ENCODE data around the gene IPO7. TPM values are rescaled to one million over a fixed set of nuclear protein-coding genes. Genes with fewer than 3 reads are reported as not detected.
"Not testable (repeated sequence)": the region's sequence is repeated elsewhere in the genome, so short reads cannot be mapped to it uniquely, and the experiment has no call there.

Gene IPO7
- total RNA-seq = 129 and 159 TPM in 2 replicates

GRCh38 chr11:9384535-9385326 lies at the start of gene IPO7:
Gene IPO7 (plus strand): TSS chr11:9384652. CDS start chr11:9384764, 112 bp downstream.
- peak; percentile 82 for DNase-seq (ENCODE audit: low read depth)

DNA sequence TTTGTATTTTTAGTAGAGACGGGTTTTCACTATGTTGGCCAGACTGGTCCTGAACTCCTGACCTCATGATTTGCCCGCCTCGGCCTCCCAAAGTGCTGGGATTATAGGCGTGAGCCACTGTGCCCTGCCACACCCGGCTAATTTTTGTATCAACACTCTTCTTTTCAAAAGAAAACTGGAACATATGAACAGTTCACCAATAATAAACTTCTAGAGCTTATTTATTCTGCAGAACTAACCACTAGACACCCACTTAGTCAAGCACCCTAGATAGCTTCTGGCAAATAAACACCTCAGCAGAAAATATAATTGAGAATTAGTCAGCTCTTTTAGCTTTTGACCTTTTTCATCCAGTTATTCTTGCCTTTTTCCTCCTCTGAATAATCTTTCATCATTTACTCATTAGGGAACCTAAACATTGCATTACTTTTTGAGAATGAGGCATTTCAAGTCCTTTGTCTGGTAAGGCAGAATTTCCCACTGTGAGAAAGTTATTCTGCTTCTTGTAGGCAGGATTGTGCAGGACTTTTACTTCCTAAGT lies 42.7 kb upstream of the IPO7 start:
- DNase-seq (ENCODE audit: low read depth) = peak; percentile 45

GRCh38 chr11:9344061-9344680 lies 40.3 kb upstream of the IPO7 start:
- DNase-seq (ENCODE audit: low read depth) = no peak

- DNase-seq (ENCODE audit: low read depth) = no peak
Observed at GRCh38 chr11:9347100-9347499, 37.4 kb upstream of the IPO7 start.

DNA sequence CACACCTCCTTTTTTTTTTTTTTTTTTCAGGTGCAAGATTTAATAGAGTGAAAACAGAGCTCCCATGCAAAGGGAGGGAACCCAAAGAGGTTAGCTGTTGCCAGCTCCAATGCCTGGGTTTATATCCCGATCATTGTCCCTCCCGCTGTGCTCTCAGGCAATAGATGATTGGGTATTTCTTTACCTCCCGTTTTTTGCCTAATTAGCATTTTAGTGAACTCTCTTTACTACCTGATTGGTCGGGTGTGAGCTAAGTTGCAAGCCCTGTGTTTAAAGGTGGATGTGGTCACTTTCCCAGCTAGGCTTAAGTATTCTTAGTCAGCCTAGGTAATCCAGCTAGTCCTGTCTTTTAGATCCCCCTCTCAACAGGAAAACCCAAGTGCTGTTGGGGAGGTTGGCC lies 36.7 kb upstream of the IPO7 start:
- DNase-seq (ENCODE audit: low read depth) = not testable (repeated sequence)

DNA sequence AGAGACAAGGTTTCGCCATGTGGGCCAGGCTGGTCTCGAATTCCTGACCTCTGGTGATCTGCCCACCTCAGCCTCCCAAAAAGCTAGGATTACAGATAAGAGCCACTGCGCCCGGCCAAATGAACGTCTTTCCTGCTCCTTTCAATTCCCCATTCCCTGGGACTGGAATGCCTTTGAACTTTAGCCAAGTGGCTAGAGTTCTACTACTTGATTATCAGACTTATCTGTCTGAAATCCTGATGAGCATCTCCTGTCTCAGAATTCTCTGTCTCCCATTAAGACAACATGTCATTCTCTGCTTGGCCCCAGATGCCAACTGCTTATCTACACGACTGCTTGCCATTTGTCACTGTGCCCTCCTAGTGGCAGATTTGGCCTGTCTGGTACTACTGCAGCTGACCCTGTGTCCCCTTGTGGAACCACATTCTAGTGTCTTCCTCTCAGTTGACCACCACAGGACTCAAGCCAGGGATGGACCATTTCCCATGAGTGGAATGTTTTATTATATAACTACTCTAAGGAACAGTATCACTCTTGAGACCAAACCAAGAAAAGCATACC lies 33.1 kb upstream of the IPO7 start:
- DNase-seq (ENCODE audit: low read depth) = no peak

- no peak for DNase-seq (ENCODE audit: low read depth)
Observed at GRCh38 chr11:9357041-9357440, 27.4 kb upstream of the IPO7 start.

GRCh38 chr11:9360862-9361622 lies 23.4 kb upstream of the IPO7 start:
- DNase-seq (ENCODE audit: low read depth) = not testable (repeated sequence)

- no peak for DNase-seq (ENCODE audit: low read depth)
Observed at GRCh38 chr11:9362393-9362863, 22.0 kb upstream of the IPO7 start.

GRCh38 chr11:9363954-9364912 lies 20.2 kb upstream of the IPO7 start:
- DNase-seq (ENCODE audit: low read depth) = peak; percentile 92

- DNase-seq (ENCODE audit: low read depth) = no peak
Observed at GRCh38 chr11:9367551-9367950, 16.9 kb upstream of the IPO7 start.

GRCh38 chr11:9377036-9377435 lies 7.4 kb upstream of the IPO7 start:
- DNase-seq (ENCODE audit: low read depth) = no peak

DNA sequence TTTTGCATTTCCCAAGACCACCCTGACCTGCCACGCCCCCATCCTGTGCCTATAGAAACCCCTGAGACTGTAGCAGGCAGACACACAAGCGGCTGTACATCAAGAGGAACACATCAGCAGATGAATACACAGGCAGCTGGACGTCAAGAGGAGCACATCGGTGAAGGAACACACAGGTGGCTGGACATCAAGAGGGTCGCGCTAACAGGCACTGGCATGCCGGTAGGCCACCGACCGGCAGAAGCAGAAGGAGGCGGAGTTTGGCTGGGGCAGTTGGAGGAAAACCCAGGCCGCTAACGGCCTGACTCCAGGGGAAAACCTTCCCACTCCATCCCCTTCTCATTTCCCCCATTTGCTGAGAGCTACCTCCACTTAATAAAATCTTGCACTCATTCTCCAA lies 5.4 kb upstream of the IPO7 start:
- DNase-seq (ENCODE audit: low read depth) = no peak

DNA sequence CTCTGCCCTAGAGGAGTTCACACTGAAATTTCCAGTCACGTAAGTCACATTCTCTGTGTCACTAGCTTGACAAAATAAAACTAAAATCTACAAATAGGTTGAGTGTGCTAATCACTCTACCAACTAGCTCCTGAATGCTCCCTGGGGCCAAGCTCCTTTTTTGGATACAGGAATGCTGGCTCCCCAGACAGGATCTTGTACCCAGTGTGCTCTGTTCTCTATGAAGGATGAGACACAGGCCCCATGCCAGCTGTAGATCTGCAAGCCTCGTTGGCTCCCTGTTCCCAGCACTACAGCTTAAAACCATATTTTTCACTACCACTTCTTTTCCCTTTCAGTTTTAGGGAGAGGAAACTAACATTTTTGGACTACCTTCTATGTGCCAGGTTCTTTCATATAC lies 3.7 kb upstream of the IPO7 start:
- no peak for DNase-seq (ENCODE audit: low read depth)

DNA sequence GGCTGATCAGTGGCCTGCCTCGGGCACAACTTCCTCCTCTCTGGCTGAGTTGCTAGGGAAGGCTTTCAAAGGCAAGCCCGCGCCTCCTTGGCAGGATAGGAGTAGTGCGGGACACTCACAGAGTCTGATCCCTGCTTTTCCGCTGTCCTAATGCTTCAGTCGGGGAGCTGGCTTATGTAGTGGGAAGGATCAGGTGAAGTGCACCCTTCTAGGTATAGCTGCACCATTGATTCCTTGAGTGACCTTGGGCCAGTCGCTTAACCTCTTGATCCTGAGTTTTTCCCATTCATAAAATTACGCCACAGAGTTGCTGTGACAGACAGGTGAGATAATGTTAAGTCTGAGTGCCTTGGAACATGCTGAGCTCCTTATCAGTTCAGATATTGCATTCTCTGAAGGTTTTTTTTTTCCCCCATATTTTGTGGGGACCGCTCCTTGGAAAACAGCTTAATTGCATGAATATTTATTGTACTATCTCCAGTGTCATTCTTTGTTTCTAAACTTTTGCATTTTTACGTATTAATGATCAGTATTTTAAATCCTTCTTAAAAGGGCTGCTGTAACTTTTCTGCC lies 961 bp downstream of the IPO7 start:
- no peak for DNase-seq (ENCODE audit: low read depth)

DNA sequence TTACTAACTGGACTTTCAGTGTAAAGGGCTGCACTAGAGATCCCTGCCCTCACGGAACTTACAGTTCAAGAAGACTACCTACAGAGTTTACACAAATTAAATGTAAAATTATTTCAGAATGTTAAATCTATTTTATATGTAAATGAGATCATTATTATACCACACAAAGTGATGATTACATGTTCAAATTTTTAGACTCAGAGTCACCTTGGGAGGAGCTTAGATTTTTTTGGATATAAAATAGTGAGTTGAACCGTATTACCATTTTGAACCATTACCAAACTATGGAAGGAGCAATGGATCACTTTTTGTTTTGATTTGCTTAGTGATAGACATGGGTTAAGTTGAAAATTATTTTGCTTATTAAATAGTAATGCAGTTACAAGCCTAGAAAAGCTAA lies 1.6 kb downstream of the IPO7 start:
- DNase-seq (ENCODE audit: low read depth) = no peak

- DNase-seq (ENCODE audit: low read depth) = no peak
Observed at GRCh38 chr11:9386901-9387300, 2.4 kb downstream of the IPO7 start.

DNA sequence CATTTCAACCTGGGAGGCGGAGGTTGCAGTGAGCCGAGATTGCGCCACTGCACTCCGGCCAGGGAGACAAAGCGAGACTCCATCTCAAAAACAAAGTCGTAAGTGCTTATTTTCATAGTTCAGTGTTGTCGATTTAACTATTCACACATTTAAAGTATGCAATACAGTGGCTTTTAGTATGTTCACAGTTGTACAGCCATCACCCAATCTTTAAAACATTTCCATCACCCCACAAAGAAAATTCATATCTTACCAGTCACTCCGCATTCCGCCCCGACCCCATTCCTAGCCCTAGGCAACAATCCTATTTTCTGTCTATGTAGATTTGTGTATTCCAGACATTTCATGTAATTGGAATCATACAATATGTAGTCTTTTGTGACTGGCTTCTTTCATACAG lies 11.9 kb downstream of the IPO7 start:
- no peak for DNase-seq (ENCODE audit: low read depth)

DNA sequence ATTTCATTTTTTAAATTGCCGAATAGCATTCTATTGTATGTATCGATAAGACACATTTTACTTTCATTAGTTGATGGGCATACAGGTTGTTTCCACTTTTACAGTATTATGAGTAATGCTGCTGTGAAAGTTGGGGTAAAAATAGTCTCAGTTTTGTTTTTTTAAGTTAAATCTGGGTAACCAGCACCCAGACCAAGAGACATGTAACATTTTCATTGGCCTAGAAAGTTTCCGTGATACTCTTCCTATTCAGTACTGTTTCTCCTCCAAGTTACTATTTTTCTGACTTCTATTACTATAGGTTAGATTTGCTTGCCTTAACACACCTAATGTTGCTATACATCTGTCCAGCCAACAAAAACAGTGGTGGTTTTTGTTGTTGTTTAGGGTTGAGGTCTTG lies 12.3 kb downstream of the IPO7 start:
- DNase-seq (ENCODE audit: low read depth) = no peak

Measured in renal cortical epithelial cell (primary cell).